Loucy (cell line): Measurements from ENCODE around the gene AHNAK2.
"Not testable (repeated sequence)": the region's sequence is repeated elsewhere in the genome, so short reads cannot be mapped to it uniquely, and the experiment has no call there.

Source experiments
- H2AFZ ChIP-seq: fragments of 200-600 bp; sonication (generic); 2 replicates; pipeline ENCODE4 v1.6.0; 2016; ENCODE audit warnings: antibody characterized with exemption, mild to moderate bottlenecking, low read length, moderate library complexity
- H3F3A ChIP-seq: fragments of 200-600 bp; 2 replicates; pipeline ENCODE4 v1.6.0; 2016; ENCODE audit warnings: antibody characterized with exemption, low read depth, mild to moderate bottlenecking
- H3K27me3 ChIP-seq: fragments of 200-600 bp; sonication (generic); 2 replicates; pipeline ENCODE4 v1.6.1; 2014; ENCODE audit warnings: low read length, mild to moderate bottlenecking; ENCODE audit not compliant: insufficient read depth, poor library complexity, severe bottlenecking
- H3K36me3 ChIP-seq: fragments of 200-600 bp; sonication (generic); 2 replicates; pipeline ENCODE4 v1.6.1; 2016; ENCODE audit warnings: low read length; ENCODE audit not compliant: insufficient read depth
- H3K4me1 ChIP-seq: fragments of 200-600 bp; sonication (generic); 2 replicates; pipeline ENCODE4 v1.5.1; 2014; ENCODE audit warnings: low read length, mild to moderate bottlenecking; ENCODE audit not compliant: insufficient read depth, poor library complexity, severe bottlenecking
- H3K4me2 ChIP-seq: fragments of 200-600 bp; sonication (generic); 2 replicates; pipeline ENCODE4 v1.6.0; 2014; ENCODE audit warnings: antibody characterized with exemption, low read length, low read depth, mild to moderate bottlenecking; ENCODE audit not compliant: poor library complexity, severe bottlenecking
- H3K4me3 ChIP-seq: fragments of 200-600 bp; sonication (generic); 2 replicates; pipeline ENCODE4 v1.5.1; 2014; ENCODE audit warnings: low read length, mild to moderate bottlenecking, mixed read lengths; ENCODE audit not compliant: poor library complexity, severe bottlenecking
- H3K79me2 ChIP-seq: fragments of 200-600 bp; sonication (generic); 2 replicates; pipeline ENCODE4 v1.6.1; 2014; ENCODE audit warnings: low read length; ENCODE audit not compliant: insufficient read depth
- H3K9ac ChIP-seq: fragments of 200-600 bp; sonication (generic); 2 replicates; pipeline ENCODE4 v1.6.0; 2014; ENCODE audit warnings: mild to moderate bottlenecking, low read depth, low read length, moderate library complexity; ENCODE audit not compliant: poor library complexity, severe bottlenecking
- H3K9me2 ChIP-seq: fragments of 200-600 bp; sonication (generic); replicated peaks from 2 replicates; pipeline ENCODE4 v1.6.1; 2016; ENCODE audit warnings: low read depth, low read length, mixed read lengths
- H3K9me3 ChIP-seq: fragments of 200-600 bp; sonication (generic); 2 replicates; pipeline ENCODE4 v1.6.1; 2014; ENCODE audit warnings: mild to moderate bottlenecking, antibody characterized with exemption, low read length, low read depth; ENCODE audit not compliant: insufficient read depth
- H4K20me1 ChIP-seq: fragments of 200-600 bp; sonication (generic); 2 replicates; pipeline ENCODE4 v1.6.0; 2014; ENCODE audit warnings: antibody characterized with exemption, low read length, mild to moderate bottlenecking; ENCODE audit not compliant: insufficient read depth, poor library complexity, severe bottlenecking
- EZH2phosphoT487 ChIP-seq: fragments of 200-600 bp; IDR thresholded peaks from 2 replicates; pipeline ENCODE4 v1.6.1; 2018; ENCODE audit warnings: antibody characterized with exemption, mild to moderate bottlenecking, moderate library complexity, borderline replicate concordance
- TF ChIP-seq, protein P1 (sequence below): fragments of 200-600 bp; sonication (generic); conservative IDR thresholded peaks from 2 replicates; pipeline ENCODE4 v1.5.1; 2014; ENCODE audit warnings: mild to moderate bottlenecking, antibody characterized with exemption, low read length

Gene AHNAK2

DNA sequence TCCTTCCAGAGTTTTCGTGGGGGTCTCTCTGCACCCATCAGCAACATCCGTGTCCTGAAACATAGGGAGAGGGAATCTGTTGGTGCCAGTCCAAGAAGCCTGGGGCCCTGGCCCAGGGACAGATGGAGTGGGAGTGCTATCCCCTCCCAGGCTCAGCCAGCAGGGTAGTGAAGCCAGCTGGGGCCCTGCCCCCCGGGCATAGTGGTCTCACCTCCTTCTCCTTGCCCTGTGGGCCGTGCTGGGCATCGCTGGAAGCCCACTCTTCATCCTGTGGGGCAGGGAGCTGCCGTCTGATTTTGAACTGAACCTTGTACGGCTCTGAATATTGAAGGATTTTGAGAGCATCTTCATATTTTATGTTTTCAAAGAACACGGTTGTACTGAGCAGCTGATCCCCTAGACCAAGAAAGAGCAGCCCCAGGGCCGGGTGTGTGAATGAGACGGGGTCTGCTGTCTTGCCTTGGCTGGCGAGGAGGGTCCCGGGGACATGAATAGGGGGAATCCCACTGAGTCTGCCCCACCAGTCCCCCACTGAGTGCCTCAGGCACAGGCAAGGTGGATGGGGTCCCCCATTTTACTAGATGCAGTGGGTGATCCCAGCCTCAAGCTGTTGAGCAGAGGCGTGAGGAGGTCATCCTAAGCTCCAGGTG is 23.3 kb downstream of the AHNAK2 start:
- Histone ChIP-seq H3K36me3 (no peaks in the 10 kb centered on the region), H4K20me1 (no peaks in the 10 kb centered on the region), H3K9me2 (no peaks in the 10 kb centered on the region), H3K9ac (no peak overlapping the region), H3K4me3 (no peak overlapping the region), H3K27me3 (no peaks in the 10 kb centered on the region), H3K9me3 (no peaks in the 10 kb centered on the region), H3K4me1 (no peaks in the 10 kb centered on the region), H3K4me2 (no peak overlapping the region), H2AFZ (no peak overlapping the region), H3K79me2 (no peaks in the 10 kb centered on the region), H3F3A (no peaks in the 10 kb centered on the region)
- TF ChIP-seq EZH2phosphoT487 = no peak
- TF ChIP-seq, protein P1, sequence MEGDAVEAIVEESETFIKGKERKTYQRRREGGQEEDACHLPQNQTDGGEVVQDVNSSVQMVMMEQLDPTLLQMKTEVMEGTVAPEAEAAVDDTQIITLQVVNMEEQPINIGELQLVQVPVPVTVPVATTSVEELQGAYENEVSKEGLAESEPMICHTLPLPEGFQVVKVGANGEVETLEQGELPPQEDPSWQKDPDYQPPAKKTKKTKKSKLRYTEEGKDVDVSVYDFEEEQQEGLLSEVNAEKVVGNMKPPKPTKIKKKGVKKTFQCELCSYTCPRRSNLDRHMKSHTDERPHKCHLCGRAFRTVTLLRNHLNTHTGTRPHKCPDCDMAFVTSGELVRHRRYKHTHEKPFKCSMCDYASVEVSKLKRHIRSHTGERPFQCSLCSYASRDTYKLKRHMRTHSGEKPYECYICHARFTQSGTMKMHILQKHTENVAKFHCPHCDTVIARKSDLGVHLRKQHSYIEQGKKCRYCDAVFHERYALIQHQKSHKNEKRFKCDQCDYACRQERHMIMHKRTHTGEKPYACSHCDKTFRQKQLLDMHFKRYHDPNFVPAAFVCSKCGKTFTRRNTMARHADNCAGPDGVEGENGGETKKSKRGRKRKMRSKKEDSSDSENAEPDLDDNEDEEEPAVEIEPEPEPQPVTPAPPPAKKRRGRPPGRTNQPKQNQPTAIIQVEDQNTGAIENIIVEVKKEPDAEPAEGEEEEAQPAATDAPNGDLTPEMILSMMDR = no peak

DNA sequence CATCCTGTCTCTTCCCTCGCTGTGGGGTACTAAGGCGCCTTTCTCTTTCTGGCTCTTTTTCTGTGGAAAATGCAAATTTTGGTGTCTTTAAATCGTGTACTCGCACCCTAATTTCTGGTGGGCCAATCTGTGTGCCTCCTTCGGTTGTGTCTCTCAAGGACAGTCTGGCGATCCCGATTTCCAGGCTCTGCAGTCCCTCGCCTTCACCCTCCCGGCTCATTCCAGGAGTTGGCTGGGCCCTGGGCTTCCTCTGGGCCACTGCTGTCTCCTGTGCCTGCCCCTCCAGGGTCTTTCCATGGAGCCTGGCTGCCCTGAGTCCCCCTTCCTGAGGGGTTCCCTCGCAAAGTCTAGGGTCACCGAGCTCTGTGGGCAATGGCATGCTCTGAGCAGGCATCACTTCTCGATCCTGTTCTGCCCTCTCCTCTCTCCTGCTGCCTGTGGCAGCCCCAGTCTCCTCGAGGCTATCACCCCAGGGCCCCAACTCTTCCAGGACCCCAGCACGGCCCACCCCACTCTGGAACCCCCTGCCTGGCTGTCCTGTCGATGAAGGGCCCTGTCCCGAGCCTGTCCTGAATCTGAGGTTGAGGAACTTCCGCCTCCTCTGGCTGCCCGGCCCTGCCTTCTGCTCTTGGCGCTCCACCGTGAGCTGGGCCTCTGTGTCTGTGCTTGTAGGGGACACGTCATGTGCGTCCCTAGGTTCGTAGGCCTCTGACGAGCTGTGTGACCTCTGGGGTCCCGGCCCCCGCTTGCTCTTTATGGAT is 24.1 kb downstream of the AHNAK2 start:
- Histone ChIP-seq H3K79me2 (no peaks in the 10 kb centered on the region), H2AFZ (no peak overlapping the region), H3K9ac (no peak overlapping the region), H4K20me1 (no peaks in the 10 kb centered on the region), H3K4me3 (no peak overlapping the region), H3F3A (no peaks in the 10 kb centered on the region), H3K4me2 (no peak overlapping the region), H3K9me2 (no peaks in the 10 kb centered on the region), H3K36me3 (no peaks in the 10 kb centered on the region), H3K4me1 (no peaks in the 10 kb centered on the region), H3K9me3 (no peaks in the 10 kb centered on the region), H3K27me3 (no peaks in the 10 kb centered on the region)
- TF ChIP-seq, protein P1 = no peak
- no peak for TF ChIP-seq EZH2phosphoT487

DNA sequence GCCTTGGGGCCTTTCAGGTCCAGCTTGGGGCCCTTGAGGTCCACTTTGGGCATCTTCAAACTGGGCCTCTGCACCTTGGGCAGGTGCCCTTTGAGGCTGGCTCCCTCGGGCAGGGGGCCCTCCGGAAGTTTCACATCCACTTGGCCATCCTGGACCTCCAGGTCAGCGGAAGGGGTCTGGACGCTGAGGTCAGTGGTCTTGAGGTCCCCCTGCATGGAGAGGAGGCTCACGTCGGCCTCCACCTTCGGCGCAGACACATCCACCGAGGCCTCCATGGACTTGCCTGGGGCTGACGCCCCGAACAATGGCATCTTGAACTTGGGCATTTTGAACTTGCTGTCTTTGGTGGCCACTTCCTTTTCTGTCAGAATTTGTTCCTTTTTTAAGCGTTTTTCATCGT is 25.1 kb downstream of the AHNAK2 start:
- no peak overlapping the region for H3K9ac ChIP-seq
- H3K4me1 ChIP-seq = no peaks in the 10 kb centered on the region
- H3K79me2 ChIP-seq = no peaks in the 10 kb centered on the region
- no peak overlapping the region for H3K4me2 ChIP-seq
- no peak overlapping the region for H2AFZ ChIP-seq
- TF ChIP-seq EZH2phosphoT487 = no peak
- TF ChIP-seq, protein P1 = no peak
- H3K36me3 ChIP-seq = no peaks in the 10 kb centered on the region
- H3K9me2 ChIP-seq = no peaks in the 10 kb centered on the region
- H4K20me1 ChIP-seq = no peaks in the 10 kb centered on the region
- no peaks in the 10 kb centered on the region for H3K9me3 ChIP-seq
- H3F3A ChIP-seq = no peaks in the 10 kb centered on the region
- no peak overlapping the region for H3K4me3 ChIP-seq
- no peaks in the 10 kb centered on the region for H3K27me3 ChIP-seq

DNA sequence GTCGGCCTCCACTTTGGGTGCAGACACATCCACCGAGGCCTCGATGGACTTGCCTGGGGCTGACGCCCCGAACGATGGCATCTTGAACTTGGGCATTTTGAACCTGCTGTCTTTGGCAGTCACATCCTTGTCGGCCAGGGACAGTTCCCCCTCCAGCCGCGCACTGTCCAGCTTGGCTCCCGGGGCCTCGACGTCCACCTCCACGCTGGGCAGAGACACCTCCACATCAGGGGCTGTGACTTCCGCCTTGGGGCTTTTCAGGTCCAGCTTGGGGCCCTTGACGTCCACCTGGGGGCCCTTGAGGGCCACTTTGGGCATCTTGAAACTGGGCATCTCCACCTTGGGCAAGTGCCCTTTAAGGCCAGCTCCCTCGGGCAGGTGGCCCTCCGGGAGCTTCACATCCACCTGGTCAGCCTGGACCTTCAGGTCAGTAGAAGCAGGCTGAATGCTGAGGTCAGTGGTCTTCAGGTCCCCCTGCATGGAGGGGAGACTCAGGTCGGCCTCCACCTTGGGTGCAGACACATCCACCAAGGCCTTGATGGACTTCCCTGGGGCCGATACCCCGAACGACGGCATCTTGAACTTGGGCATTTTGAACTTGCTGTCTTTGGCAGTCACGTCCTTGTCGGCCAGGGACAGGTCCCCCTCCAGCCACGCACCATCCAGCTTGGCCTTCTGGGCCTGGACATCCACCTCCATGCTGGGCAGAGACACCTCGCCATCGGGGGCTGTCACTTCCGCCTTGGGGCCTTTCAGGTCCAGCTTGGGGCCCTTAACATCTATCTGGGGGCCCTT is 26.1 kb downstream of the AHNAK2 start:
- not testable (repeated sequence) for H4K20me1 ChIP-seq, H2AFZ ChIP-seq, H3F3A ChIP-seq, H3K9ac ChIP-seq, H3K36me3 ChIP-seq, H3K4me1 ChIP-seq, H3K9me2 ChIP-seq, H3K4me2 ChIP-seq, H3K4me3 ChIP-seq, H3K79me2 ChIP-seq, H3K9me3 ChIP-seq, H3K27me3 ChIP-seq

DNA sequence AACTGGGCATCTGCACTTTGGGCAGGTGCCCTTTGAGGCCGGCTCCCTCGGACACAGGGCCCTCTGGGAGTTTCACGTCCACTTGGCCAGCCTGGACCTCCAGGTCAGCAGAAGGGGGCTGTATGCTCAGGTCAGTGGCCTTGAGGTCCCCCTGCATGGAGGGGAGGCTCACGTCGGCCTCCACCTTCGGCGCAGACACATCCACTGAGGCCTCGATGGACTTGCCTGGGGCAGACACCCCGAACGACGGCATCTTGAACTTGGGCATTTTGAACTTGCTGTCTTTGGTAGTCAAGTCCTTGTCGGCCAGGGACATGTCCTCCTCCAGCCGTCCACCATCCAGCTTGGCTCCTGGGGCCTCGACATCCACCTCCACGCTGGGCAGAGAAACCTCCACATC is 27.5 kb downstream of the AHNAK2 start:
- not testable (repeated sequence) for H3K4me2 ChIP-seq, H3K9me3 ChIP-seq, H4K20me1 ChIP-seq, H3K9me2 ChIP-seq, H3F3A ChIP-seq, H3K4me3 ChIP-seq, H3K4me1 ChIP-seq, H3K79me2 ChIP-seq, H3K9ac ChIP-seq, H2AFZ ChIP-seq, H3K36me3 ChIP-seq, H3K27me3 ChIP-seq
